ENCODE measurements around the gene IGSF6. TPM values are rescaled to one million over a fixed set of nuclear protein-coding genes. Genes with fewer than 3 reads are reported as not detected.

IGSF6 gene
- total and polyA plus RNA-seq, 2 experiments from 2014 or later = 0.14 TPM; not detected in 1

DNA sequence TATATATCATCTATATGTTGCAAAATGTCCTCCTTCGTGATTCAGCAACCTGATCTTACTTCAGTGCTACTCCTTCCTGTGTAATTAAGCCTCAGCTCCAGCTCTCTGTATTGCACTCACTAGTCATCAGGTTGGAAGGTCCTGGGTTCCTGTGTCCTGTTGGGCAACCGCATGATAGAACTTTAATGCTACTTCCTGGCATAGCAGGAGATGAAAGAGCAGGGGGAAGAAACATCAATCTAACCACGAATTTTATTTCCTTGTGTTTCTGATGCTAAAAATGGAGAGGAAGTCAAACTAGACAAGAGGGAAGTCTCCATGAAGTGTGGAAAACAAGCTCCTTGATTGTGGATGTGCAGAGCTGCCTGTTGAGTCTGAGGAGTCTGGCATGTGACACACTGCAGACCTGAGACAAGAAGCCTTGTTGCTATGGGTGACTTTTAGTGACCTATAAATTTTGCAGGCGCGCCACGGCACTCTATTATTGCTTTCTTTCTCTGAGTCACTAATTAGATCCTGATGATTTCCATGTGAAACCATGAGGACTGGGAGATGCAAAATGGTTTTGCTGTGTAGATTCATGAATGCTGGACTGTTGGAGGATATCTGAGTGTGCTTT is 25.6 kb downstream of the IGSF6 start:
- DNase-seq = peak; percentile 98
- in situ Hi-C loops (cut with MboI) = no loop called here
- no peaks in the 10 kb centered on the region for H4K20me1 ChIP-seq (ENCODE audit: insufficient read depth)
- H3K36me3 ChIP-seq (ENCODE audit: low read depth) = peaks cover 24% of the 10 kb centered on the region
- peak overlapping the region; percentile 98 for H3K27ac ChIP-seq
- H3K4me3 ChIP-seq = peak overlapping the region; percentile 62
- peak overlapping the region; percentile 87 for H3K9ac ChIP-seq
- H3K9me2 ChIP-seq (ENCODE audit: insufficient read depth) = no peaks in the 10 kb centered on the region
- H3K27me3 ChIP-seq (replicated peaks; ENCODE audit: insufficient read depth) = no peaks in the 10 kb centered on the region
- H3K9me3 ChIP-seq (ENCODE audit: low read depth) = no peaks in the 10 kb centered on the region
- H3K4me1 ChIP-seq (ENCODE audit: insufficient read depth) = peaks cover 45% of the 10 kb centered on the region
- peaks cover 63% of the 10 kb centered on the region for H3F3A ChIP-seq (ENCODE audit: insufficient read depth)
- peaks cover 77% of the 10 kb centered on the region for H3K79me2 ChIP-seq (ENCODE audit: insufficient read depth)
- H2AFZ ChIP-seq = 0 out of 2 replicates have a peak overlapping the region, but pooled peaks have one; percentile 1
- TF ChIP-seq EZH2 (IDR thresholded peaks at IDR 0.05; ENCODE audit: insufficient read depth, poor library complexity, severe bottlenecking) (no peak), EZH2phosphoT487 (IDR thresholded peaks at IDR 0.05; ENCODE audit: insufficient read depth, low read depth) (no peak)
- 0% methylated on average over 6 of the region's 6 CpGs for WGBS, 2 experiments (ENCODE audit: low coverage in 1 of 2, low lambda C conversion rate in 2 of 2, missing lambda C conversion rate in 2 of 2)
- peak overlapping the region; percentile 95 for H3K4me2 ChIP-seq (ENCODE audit: unreplicated experiment)

DNA sequence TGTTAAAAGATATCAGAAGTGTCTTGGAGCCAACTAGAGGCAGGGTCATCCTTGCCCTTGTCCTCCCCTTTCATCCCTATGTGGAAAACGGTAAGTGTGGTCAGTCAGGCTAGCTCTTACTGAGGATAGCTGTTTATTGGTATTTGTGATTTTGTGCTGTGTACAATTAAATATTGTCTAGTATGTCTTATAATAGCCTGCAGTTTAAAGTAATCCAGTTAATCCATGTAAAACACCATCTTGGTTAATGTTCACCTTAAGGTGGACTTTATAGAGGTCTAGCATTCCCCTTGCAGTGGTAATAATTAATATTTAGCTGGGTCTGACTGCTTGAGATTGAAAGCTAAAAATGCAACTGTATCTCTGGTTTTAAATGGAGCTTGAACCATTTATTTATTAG is 27.4 kb downstream of the IGSF6 start:
- peaks cover 77% of the 10 kb centered on the region for H3K79me2 ChIP-seq (ENCODE audit: insufficient read depth)
- WGBS, 2 experiments (ENCODE audit: low coverage in 1 of 2, low lambda C conversion rate in 2 of 2, missing lambda C conversion rate in 2 of 2) = 94 to 100% methylated on average over 1 of the region's 1 CpG
- in situ Hi-C loops (cut with MboI) = no loop called here

DNA sequence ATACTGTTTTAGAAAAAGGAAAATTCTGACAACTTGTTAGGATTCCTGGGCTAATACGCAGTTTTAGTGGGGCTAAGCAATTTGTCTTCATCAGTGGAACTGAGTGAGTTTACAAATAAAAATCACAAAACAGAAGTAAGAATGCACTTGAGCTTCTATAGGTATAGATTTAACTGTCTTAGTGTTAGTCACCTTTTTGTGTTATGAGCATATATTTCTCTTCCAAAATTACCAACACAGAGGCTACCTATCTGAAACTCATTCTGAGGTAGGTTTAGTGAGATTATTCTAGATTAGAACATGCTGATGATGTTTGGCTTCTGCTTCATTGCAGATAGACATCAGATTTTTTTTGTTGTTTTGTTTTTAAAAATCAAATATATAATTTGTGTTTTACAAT is 29.9 kb downstream of the IGSF6 start:
- Histone ChIP-seq H3F3A (ENCODE audit: insufficient read depth) (peaks cover 48% of the 10 kb centered on the region), H3K4me2 (ENCODE audit: unreplicated experiment) (no peak overlapping the region), H3K9me3 (ENCODE audit: low read depth) (no peaks in the 10 kb centered on the region), H3K9ac (no peak overlapping the region), H3K27ac (peak overlapping the region; percentile 13; the same call in 1 of the 2 replicates), H3K9me2 (ENCODE audit: insufficient read depth) (no peaks in the 10 kb centered on the region), H3K36me3 (ENCODE audit: low read depth) (peaks cover 27% of the 10 kb centered on the region), H3K79me2 (ENCODE audit: insufficient read depth) (peaks cover 80% of the 10 kb centered on the region), H3K4me1 (ENCODE audit: insufficient read depth) (peaks cover 31% of the 10 kb centered on the region), H3K4me3 (no peak overlapping the region), H2AFZ (no peak overlapping the region), H4K20me1 (ENCODE audit: insufficient read depth) (no peaks in the 10 kb centered on the region), H3K27me3 (replicated peaks; ENCODE audit: insufficient read depth) (no peaks in the 10 kb centered on the region)
- no peak for TF ChIP-seq EZH2phosphoT487 (IDR thresholded peaks at IDR 0.05; ENCODE audit: insufficient read depth, low read depth)
- no peak for TF ChIP-seq EZH2 (IDR thresholded peaks at IDR 0.05; ENCODE audit: insufficient read depth, poor library complexity, severe bottlenecking)
- in situ Hi-C loops (cut with MboI) = no loop called here
- DNase-seq = no peak
- WGBS, 2 experiments (ENCODE audit: low coverage in 1 of 2, low lambda C conversion rate in 2 of 2, missing lambda C conversion rate in 2 of 2) = 100% methylated on average over 1 of the region's 1 CpG

More for the DNA sequence above, 27.4 kb downstream of the IGSF6 start:
- Histone ChIP-seq H3K4me2 (ENCODE audit: unreplicated experiment) (no peak overlapping the region), H3K27ac (peak overlapping the region; percentile 98), H3K36me3 (ENCODE audit: low read depth) (peaks cover 24% of the 10 kb centered on the region), H2AFZ (no peak overlapping the region), H3K4me3 (no peak overlapping the region), H3K4me1 (ENCODE audit: insufficient read depth) (peaks cover 51% of the 10 kb centered on the region), H3F3A (ENCODE audit: insufficient read depth) (peaks cover 67% of the 10 kb centered on the region), H4K20me1 (ENCODE audit: insufficient read depth) (no peaks in the 10 kb centered on the region), H3K9ac (no peak overlapping the region), H3K27me3 (replicated peaks; ENCODE audit: insufficient read depth) (no peaks in the 10 kb centered on the region), H3K9me2 (ENCODE audit: insufficient read depth) (no peaks in the 10 kb centered on the region), H3K9me3 (ENCODE audit: low read depth) (no peaks in the 10 kb centered on the region)
- TF ChIP-seq EZH2phosphoT487 (IDR thresholded peaks at IDR 0.05; ENCODE audit: insufficient read depth, low read depth) = no peak
- TF ChIP-seq EZH2 (IDR thresholded peaks at IDR 0.05; ENCODE audit: insufficient read depth, poor library complexity, severe bottlenecking) = no peak
- no peak for DNase-seq

DNA sequence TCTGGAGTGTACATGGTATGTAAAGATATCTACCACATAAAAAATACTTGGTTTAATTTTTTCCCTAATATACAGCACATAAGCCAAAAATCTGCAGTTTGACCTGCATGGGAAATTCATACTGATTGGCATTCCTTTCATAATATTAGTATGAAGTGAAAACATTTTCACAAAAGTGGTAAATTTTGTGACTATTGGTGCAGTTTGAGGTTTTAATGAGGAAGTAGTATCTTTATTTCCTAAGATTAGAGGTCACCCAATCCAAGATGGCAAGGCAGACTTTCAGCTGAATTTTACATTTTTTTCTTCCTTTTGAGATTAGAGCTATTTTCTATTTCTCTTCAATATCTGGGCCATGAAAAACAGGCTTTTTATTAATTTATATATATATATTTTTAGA is 31.8 kb downstream of the IGSF6 start:
- H3K4me3 ChIP-seq = no peak overlapping the region
- DNase-seq = no peak
- TF ChIP-seq EZH2phosphoT487 (IDR thresholded peaks at IDR 0.05; ENCODE audit: insufficient read depth, low read depth) = no peak
- peaks cover 36% of the 10 kb centered on the region for H3F3A ChIP-seq (ENCODE audit: insufficient read depth)
- peaks cover 100% of the 10 kb centered on the region for H3K79me2 ChIP-seq (ENCODE audit: insufficient read depth)
- no peak overlapping the region for H3K27ac ChIP-seq
- H3K4me1 ChIP-seq (ENCODE audit: insufficient read depth) = peaks cover 13% of the 10 kb centered on the region
- no peak overlapping the region for H3K9ac ChIP-seq
- no peaks in the 10 kb centered on the region for H3K9me3 ChIP-seq (ENCODE audit: low read depth)
- no peak overlapping the region for H2AFZ ChIP-seq
- in situ Hi-C loops (cut with MboI) = no loop called here
- H3K4me2 ChIP-seq (ENCODE audit: unreplicated experiment) = no peak overlapping the region
- no peaks in the 10 kb centered on the region for H3K27me3 ChIP-seq (replicated peaks; ENCODE audit: insufficient read depth)
- H4K20me1 ChIP-seq (ENCODE audit: insufficient read depth) = no peaks in the 10 kb centered on the region
- H3K36me3 ChIP-seq (ENCODE audit: low read depth) = peaks cover 27% of the 10 kb centered on the region
- no peaks in the 10 kb centered on the region for H3K9me2 ChIP-seq (ENCODE audit: insufficient read depth)
